Measurements from ENCODE around the gene TRIP13.

TRIP13 gene

GRCh38 chr5:956941-957747 is 64.5 kb downstream of the TRIP13 start:
- no peak for DNase-seq

GRCh38 chr5:957748-958485 is 65.2 kb downstream of the TRIP13 start:
- no peak for DNase-seq

- no peak for DNase-seq
Observed at GRCh38 chr5:958701-959571, 66.3 kb downstream of the TRIP13 start.

DNA sequence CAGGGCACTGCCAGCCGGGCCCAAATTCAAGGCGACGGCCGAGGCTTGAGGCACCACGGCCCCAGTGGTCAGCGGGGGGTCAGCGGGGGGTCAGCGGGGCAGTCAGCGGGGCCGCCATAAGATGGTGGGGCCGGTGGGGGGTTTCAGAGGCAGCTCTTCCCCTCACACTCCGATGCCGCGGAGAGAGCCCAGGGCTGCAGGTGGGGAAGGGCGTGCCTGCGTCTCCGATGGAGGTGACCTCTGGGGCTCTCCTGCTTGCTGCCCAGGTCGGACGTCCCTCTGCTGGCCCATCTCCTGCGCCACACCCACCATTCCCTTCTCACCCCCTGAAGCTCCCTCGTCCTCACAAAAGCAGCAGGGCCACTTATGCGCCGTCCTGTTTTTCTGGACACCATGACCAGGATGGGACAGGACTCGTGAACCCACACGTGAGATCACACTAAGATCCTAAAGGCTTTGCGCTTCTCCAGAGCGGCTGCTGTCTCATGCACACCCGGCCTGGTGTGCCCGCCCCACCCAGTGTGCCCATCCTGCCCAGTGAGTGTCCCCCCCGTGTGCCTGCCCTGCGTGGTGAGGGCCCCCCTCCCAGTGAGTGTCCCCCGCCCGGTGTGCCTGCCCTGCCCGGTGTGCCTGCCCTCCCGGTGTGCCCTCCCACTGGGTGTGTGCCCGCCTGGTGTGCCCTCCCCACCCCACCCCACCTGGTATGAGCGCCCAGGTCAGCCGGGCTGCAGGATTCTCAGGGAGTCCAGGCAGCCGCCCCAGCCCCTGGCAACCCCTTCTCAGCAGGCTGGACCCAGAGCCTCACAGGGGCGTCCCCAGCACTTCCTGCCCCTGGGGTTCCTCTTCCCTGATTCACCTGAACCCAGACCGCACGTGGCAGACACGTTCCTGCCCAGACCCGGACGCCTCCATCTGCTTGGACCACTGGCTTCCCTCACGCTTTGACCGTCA is 67.2 kb downstream of the TRIP13 start:
- DNase-seq = no peak

DNA sequence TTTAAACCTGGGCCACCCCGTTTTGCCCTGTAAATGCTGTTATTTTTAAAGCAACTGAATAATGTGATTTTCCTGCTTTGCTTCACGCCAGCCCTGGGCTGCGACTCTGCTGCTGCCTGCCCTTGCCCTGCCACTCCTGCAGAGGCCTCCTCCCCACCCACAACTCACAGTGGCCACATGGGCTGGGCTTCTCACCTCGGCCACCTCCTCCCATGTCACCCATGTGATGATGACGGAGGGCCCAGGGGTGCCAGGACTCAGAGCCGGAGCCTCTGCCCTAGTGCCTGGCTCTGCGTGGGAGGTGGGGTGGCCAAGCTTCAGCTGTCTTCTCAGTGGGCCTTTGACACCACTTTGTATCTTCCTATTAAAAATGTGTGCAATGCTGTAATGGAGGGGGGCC is 67.9 kb downstream of the TRIP13 start:
- DNase-seq = no peak

DNA sequence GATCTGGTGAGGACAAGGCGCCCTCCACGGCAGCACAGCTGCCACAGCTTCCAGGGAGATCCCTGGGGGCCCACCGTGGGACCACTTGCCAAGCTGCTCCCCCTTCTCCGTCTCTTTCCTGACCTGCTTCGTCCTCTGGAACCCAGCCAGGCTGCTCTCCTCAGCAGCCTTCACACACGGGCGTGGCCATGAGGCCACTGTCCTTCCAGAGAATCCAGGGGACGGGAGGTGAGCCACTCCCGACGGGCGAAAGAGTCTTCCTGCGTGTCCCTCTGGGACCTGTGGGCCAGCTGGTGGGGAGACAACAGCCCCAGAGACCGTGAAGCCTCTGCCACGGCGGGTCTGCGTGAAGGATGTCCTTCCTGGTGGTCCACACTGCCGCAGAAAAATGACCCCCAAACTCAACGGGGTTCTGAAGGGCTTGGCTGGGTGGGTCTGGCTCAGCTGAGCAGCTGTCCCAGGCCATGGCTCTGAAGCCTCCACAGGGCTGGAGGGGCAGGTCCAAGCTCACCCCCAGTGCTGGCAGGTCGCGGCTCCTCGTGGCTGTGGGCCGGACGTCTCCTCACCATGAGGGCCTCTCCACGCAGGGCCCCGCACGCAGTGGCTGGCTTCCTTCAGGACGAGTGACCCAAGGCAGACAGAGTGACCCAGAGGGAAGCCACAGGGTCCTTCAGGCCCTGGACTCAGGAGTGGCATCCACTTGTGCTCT is 68.5 kb downstream of the TRIP13 start:
- DNase-seq = no peak

DNA sequence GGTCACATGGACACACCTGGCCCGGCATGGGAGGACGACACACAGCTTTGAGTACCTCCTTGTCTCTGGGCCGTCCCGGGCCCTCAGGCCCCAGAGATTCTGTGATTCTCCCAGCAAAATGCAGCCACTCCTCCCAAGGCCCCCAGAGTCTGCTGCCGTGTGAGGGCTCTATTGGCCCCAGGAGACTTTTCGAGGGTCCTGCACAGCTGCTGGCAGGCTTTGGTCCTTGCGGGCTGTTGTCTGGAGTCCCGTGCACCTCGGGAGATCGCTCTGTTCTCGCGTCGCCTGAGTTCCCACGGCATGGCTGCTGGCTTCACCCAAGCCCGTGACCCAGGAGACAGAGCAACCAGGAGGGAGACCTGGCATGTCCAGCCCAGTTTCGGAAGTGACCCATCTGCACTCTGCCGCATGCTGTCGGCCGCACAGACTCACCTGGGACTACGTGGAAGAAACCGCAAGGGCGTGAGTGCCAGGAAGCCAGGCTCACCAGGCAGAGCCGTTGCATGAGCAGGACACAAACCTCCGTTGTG is 69.1 kb downstream of the TRIP13 start:
- no peak for DNase-seq

GRCh38 chr5:962386-962785 is 69.7 kb downstream of the TRIP13 start:
- no peak for DNase-seq

DNA sequence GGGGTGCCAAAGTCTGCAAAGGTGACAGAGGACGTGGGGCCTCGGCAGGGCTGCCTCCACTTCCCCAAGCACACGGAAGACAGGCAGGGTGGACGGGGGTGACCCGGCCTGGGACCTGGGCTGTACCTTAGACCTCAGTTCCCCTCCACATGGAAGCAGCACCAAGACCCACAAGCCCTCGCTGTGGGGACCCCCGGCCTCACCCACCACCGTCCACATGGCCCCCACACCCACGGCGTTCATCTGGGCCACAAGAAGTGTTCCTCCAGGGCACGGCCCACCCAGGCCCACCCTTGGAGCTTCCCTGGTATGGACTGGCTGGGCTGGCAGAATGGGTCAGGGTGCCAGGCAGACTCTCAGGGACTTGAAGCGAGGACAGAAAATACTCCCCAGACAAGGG is 70.1 kb downstream of the TRIP13 start:
- no peak for DNase-seq

DNA sequence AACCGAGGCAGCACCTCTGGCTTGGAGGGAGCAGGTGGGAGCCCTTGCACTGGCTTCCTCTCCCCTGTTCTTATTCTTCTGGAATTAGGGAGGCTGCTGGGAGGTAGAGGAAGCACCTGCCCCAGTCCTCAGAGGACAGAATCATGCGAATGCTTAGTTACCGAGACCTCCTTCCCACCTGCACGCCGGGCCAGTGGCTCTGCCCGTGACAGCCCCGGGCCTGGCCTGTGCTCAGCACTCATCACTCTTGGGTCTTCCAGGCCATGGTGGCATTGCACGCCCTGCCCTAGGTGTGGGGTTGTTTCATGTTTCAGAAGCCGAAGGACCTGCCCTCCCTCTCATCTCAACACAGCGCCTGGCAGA is 70.6 kb downstream of the TRIP13 start:
- DNase-seq = no peak

DNA sequence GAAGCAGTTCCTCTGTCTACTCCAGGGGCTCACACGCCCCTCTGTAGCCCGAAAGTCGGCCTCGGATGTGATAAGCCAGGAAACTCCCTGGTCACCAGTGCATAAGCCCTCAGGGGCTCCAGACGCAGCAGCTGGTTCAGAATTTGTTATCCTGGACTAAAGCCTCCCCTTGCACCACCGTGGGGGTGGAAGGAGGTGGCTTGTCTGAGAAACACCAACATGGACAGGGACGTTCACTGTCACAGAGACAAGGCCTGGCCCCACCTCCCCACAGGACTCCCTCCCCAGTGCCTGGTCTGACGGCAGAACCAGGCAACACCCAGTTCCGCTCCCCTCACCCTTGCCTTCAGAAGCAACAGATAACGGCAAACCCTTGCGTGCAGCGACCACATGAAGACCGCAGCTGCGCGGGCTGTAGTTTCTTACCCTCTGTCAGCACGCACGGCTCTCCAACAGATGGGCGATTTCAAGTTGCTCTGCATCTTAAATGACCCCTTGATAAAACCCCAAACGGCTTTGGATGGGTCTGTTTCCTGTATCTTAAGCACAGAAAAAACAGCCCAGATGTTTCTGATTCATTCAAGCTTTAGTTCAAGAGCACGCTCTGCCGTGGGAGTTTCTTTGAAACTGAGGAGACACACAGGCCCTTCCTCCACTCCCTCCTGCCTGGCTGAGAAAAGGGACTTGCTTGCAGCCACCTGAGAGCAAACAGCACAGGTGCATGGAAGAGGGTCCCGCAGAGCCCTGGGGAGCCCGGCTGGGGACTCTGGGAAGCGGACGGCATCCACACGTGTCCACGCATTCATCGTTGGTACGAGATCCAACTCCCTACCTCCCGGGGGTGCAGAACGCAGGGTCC is 71.2 kb downstream of the TRIP13 start:
- DNase-seq = no peak

- no peak for DNase-seq
Observed at GRCh38 chr5:964821-965220, 72.1 kb downstream of the TRIP13 start.

DNA sequence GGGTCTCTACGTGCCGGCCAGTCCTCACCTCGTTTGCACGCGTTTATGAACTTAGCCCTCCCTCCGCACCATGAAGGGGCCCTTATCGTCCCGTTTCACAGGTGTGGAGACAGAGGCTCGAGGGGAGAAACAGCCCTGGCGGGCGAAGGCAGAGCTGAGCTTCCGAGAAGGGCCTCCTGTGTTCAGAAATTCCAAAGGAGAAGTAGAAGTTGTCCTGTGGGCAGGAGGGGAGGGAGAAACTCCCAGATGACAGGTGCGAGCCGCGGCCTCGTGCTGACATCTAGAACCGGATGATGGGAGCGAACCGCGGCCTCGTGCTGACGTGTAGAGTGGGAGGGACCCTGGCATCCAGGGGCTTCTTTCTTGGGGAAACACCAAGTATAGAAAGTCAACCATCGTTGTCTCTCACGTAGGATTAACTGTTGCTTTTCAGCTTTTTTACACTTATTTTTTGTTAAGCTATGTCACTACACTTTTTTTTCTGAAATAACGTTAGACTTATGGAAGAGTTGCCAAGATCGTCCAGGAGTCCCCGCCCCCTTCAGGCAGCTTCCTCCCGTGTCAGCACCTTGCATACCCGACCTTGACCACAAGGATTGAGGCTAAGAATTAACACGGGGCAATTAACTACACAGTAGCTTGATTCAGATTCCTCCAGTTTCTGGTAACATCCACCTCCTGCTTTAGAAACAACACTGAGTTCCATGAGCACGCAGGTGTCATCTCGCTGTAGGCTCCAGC is 73.1 kb downstream of the TRIP13 start:
- no peak for DNase-seq

- no peak for DNase-seq
Observed at GRCh38 chr5:966345-966710, 73.6 kb downstream of the TRIP13 start.

DNA sequence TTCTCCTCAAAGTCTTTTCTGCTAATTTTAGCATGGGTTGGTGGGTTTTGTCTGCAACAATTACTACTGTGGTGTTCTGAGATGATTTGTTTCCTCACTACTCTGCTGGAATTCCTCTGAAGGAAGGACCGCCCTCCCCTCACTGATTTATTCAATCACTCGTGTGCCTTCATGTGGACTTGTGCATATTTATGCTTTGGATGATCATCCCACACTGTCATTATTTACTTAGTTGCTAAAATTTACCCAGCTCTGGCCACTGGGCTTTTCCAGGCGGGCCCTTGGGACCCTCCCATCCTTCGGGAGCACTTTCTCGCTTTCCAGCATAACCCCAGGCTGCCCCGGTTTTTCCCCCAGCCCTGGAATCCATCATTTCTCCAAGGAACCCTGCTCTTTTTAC is 74.3 kb downstream of the TRIP13 start:
- no peak for DNase-seq

Data from KG1 (cell line).